H9 (cell line): ENCODE measurements around the gene PRR5L. TPM values are rescaled to one million over a fixed set of nuclear protein-coding genes. Genes with fewer than 3 reads are reported as not detected.

ENCODE experiments used
- DNase-seq: peaks from one replicate; pipeline ENCODE4 v3.0.0-alpha.2; 2017
- H2AFZ ChIP-seq: one replicate; pipeline ENCODE4 v1.6.1; 2013; ENCODE audit warnings: mild to moderate bottlenecking, low read length, control low read depth, moderate library complexity
- H2AK5ac ChIP-seq: 2 replicates; pipeline ENCODE4 v1.6.1; 2013; ENCODE audit warnings: low read length, control low read depth, mixed read lengths; ENCODE audit not compliant: insufficient read length
- H2BK120ac ChIP-seq: one replicate; pipeline ENCODE4 v1.6.1; 2013; ENCODE audit warnings: low read depth, mild to moderate bottlenecking, low read length, control low read depth, inconsistent platforms; ENCODE audit not compliant: poor library complexity, severe bottlenecking
- H2BK12ac ChIP-seq: 2 replicates; pipeline ENCODE4 v1.6.1; 2013; ENCODE audit warnings: low read length, control low read depth, mixed read lengths, low read depth; ENCODE audit not compliant: insufficient read length
- H2BK15ac ChIP-seq: 2 replicates; pipeline ENCODE4 v1.6.1; 2013; ENCODE audit warnings: low read depth, low read length, control low read depth
- H2BK20ac ChIP-seq: one replicate; pipeline ENCODE4 v1.6.1; 2013; ENCODE audit warnings: low read depth, mild to moderate bottlenecking, low read length, control low read depth, inconsistent platforms; ENCODE audit not compliant: poor library complexity, severe bottlenecking
- H2BK5ac ChIP-seq: 2 replicates; pipeline ENCODE4 v1.6.1; 2013; ENCODE audit warnings: low read length, control low read depth, mixed read lengths; ENCODE audit not compliant: insufficient read length
- H3K14ac ChIP-seq: 2 replicates; pipeline ENCODE4 v1.6.1; 2013; ENCODE audit warnings: low read length, control low read depth; ENCODE audit not compliant: insufficient read depth
- H3K18ac ChIP-seq: 2 replicates; pipeline ENCODE4 v1.6.1; 2013; ENCODE audit warnings: low read depth, mild to moderate bottlenecking, mixed read lengths, low read length, control low read depth; ENCODE audit not compliant: insufficient read length
- H3K23ac ChIP-seq: 2 replicates; pipeline ENCODE4 v1.6.1; 2013; ENCODE audit warnings: low read length, control low read depth, mixed read lengths, low read depth; ENCODE audit not compliant: insufficient read length
- H3K23me2 ChIP-seq: 2 replicates; pipeline ENCODE4 v1.6.1; 2013; ENCODE audit warnings: low read depth, mild to moderate bottlenecking, mixed read lengths, low read length, control low read depth; ENCODE audit not compliant: insufficient read length, poor library complexity, severe bottlenecking
- H3K27ac ChIP-seq: 2 replicates; pipeline ENCODE4 v1.5.1; 2013; ENCODE audit warnings: low read length, control low read depth, mixed read lengths, low read depth; ENCODE audit not compliant: insufficient read length
- H3K27me3 ChIP-seq: 2 replicates; pipeline ENCODE4 v1.6.1; 2013; ENCODE audit warnings: low read length, control low read depth, inconsistent platforms; ENCODE audit not compliant: insufficient read depth
- H3K4ac ChIP-seq: 2 replicates; pipeline ENCODE4 v1.6.1; 2013; ENCODE audit warnings: low read depth, mild to moderate bottlenecking, control low read depth, inconsistent platforms, low read length, moderate library complexity
- H3K4me1 ChIP-seq: 2 replicates; pipeline ENCODE4 v1.6.1; 2013; ENCODE audit warnings: low read length, control low read depth, inconsistent platforms; ENCODE audit not compliant: insufficient read depth
- H3K4me2 ChIP-seq: 2 replicates; pipeline ENCODE4 v1.6.1; 2013; ENCODE audit warnings: low read length, control low read depth, mixed read lengths; ENCODE audit not compliant: insufficient read length, insufficient read depth
- H3K56ac ChIP-seq: 2 replicates; pipeline ENCODE4 v1.6.1; 2013; ENCODE audit warnings: low read depth, mild to moderate bottlenecking, mixed read lengths, low read length, control low read depth; ENCODE audit not compliant: insufficient read length
- H3K79me1 ChIP-seq: 2 replicates; pipeline ENCODE4 v1.6.1; 2013; ENCODE audit warnings: low read depth, mild to moderate bottlenecking, moderate library complexity, low read length, control low read depth, inconsistent platforms; ENCODE audit not compliant: insufficient read depth, poor library complexity, severe bottlenecking
- H3K79me2 ChIP-seq: 2 replicates; pipeline ENCODE4 v1.6.1; 2013; ENCODE audit warnings: low read length, control low read depth, inconsistent platforms; ENCODE audit not compliant: insufficient read depth
- H3K9ac ChIP-seq: 2 replicates; pipeline ENCODE4 v1.6.1; 2013; ENCODE audit warnings: low read length, control low read depth, mixed read lengths; ENCODE audit not compliant: insufficient read length; ENCODE audit errors: extremely low read depth
- H3K9me3 ChIP-seq: one replicate; pipeline ENCODE4 v1.6.1; 2013; ENCODE audit warnings: low read depth, low read length, inconsistent platforms; ENCODE audit not compliant: control insufficient read depth
- H3T11ph ChIP-seq: one replicate; pipeline ENCODE4 v1.6.1; 2013; ENCODE audit warnings: mild to moderate bottlenecking, low read length, control low read depth, inconsistent platforms
- H4K20me1 ChIP-seq: one replicate; pipeline ENCODE4 v1.6.1; 2013; ENCODE audit not compliant: control insufficient read depth, insufficient read length, insufficient read depth
- H4K5ac ChIP-seq: 2 replicates; pipeline ENCODE4 v1.6.1; 2013; ENCODE audit warnings: low read depth, mild to moderate bottlenecking, mixed read lengths, low read length, control low read depth; ENCODE audit not compliant: insufficient read length
- H4K8ac ChIP-seq: replicated peaks from 2 replicates; pipeline ENCODE4 v1.6.1; 2013; ENCODE audit warnings: low read length, control low read depth, mixed read lengths, low read depth; ENCODE audit not compliant: insufficient read length
- H4K91ac ChIP-seq: 2 replicates; pipeline ENCODE4 v1.6.1; 2013; ENCODE audit warnings: low read depth, mild to moderate bottlenecking, moderate library complexity, mixed read lengths, low read length, control low read depth; ENCODE audit not compliant: insufficient read length
- H3K27ac Mint-ChIP-seq, 3 experiments: 2 replicates in 2 of 3; 3 replicates in 1 of 3; pipeline ENCODE4 v1.8.0; 2020 to 2021; ENCODE audit warnings: mixed read lengths in 3 of 3, mild to moderate bottlenecking in 1 of 3, moderate library complexity in 1 of 3
- H3K27me3 Mint-ChIP-seq: 2 replicates; pipeline ENCODE4 v1.8.0; 2021; ENCODE audit warnings: low read depth, mild to moderate bottlenecking, moderate library complexity, mixed read lengths
- H3K36me3 Mint-ChIP-seq, 3 experiments: 2 replicates in 2 of 3; 3 replicates in 1 of 3; pipeline ENCODE4 v1.8.0; 2020 to 2021; ENCODE audit warnings: low read depth in 3 of 3, mixed read lengths in 3 of 3; ENCODE audit not compliant: insufficient read depth in 1 of 3
- H3K4me1 Mint-ChIP-seq, 2 experiments: 2 replicates each; pipeline ENCODE4 v1.8.0; 2020; ENCODE audit warnings: mixed read lengths in 2 of 2
- H3K4me3 Mint-ChIP-seq, 2 experiments: 2 replicates in 1 of 2; 3 replicates in 1 of 2; pipeline ENCODE4 v1.8.0; 2020 to 2021; ENCODE audit warnings: mild to moderate bottlenecking in 2 of 2, mixed read lengths in 2 of 2, moderate library complexity in 1 of 2
- H3K9me3 Mint-ChIP-seq, 2 experiments: 2 replicates in 1 of 2; 3 replicates in 1 of 2; pipeline ENCODE4 v1.8.0; 2020; ENCODE audit warnings: mild to moderate bottlenecking in 2 of 2, mixed read lengths in 2 of 2, moderate library complexity in 1 of 2
- CTCF ChIP-seq: fragments of 200-600 bp; sonication (generic); conservative IDR thresholded peaks from 3 replicates; pipeline ENCODE4 v1.8.0; 2021; ENCODE audit warnings: antibody characterized with exemption, mild to moderate bottlenecking
- WGBS: extraction: QIAGEN DNeasy Blood & Tissue Kit; methylation state at CpG from one replicate; pipeline ENCODE4 v1.1.7; 2013; ENCODE audit warnings: missing lambda C conversion rate, low lambda C conversion rate, mixed read lengths; ENCODE audit not compliant: insufficient read length; ENCODE audit errors: extremely low coverage; 5-methylcytosine and 5-hydroxymethylcytosine counted together
- total RNA-seq: library from RNA; stranded (reverse); gene quantifications from 2 replicates; pipeline ENCODE4 v1.2.1, GENCODE V29; 2021

The PRR5L gene
- total RNA-seq, 1 experiment from 2014 or later = 5.6 TPM

GRCh38 chr11:36488096-36488495, 192.0 kb downstream of the PRR5L start:
- H3K23ac ChIP-seq = no peak overlapping the region
- Mint-ChIP-seq H3K9me3 (no peaks in the 10 kb centered on the region; a peak in 1 of 5 replicates), H3K27me3 (no peaks in the 10 kb centered on the region), H3K27ac (no peak overlapping the region), H3K4me3 (no peak overlapping the region), H3K4me1 (no peaks in the 10 kb centered on the region), H3K36me3 (peaks cover 6 to 38% (median 34%) of the 10 kb centered on the region in 3 experiments; a peak in 6 of 7 replicates)
- no peaks in the 10 kb centered on the region for H3K4me1 ChIP-seq
- H2BK20ac ChIP-seq = no peak overlapping the region
- H3K4ac ChIP-seq = no peak overlapping the region
- no peak overlapping the region for H2BK12ac ChIP-seq
- H4K91ac ChIP-seq = no peak overlapping the region
- H4K20me1 ChIP-seq = no peaks in the 10 kb centered on the region
- no peak overlapping the region for H3K18ac ChIP-seq
- no peak for DNase-seq
- no peak overlapping the region for H2AFZ ChIP-seq
- H3K79me2 ChIP-seq = no peaks in the 10 kb centered on the region
- no CpG with 5 or more reads among the region's 5 CpGs for WGBS
- H2BK120ac ChIP-seq = no peak overlapping the region
- no peak overlapping the region for H3K14ac ChIP-seq
- no peak overlapping the region for H4K8ac ChIP-seq
- H2BK15ac ChIP-seq = no peak overlapping the region
- H3K9me3 ChIP-seq = no peaks in the 10 kb centered on the region
- no peak overlapping the region for H3K27ac ChIP-seq
- H4K5ac ChIP-seq = no peak overlapping the region
- H2AK5ac ChIP-seq = no peak overlapping the region
- H3K79me1 ChIP-seq = no peaks in the 10 kb centered on the region
- H3K27me3 ChIP-seq = no peaks in the 10 kb centered on the region; the same call in 1 of the 2 replicates
- H3T11ph ChIP-seq = no peak overlapping the region
- H3K9ac ChIP-seq = no peak overlapping the region
- no peak overlapping the region for H2BK5ac ChIP-seq
- no peak overlapping the region for H3K56ac ChIP-seq
- TF ChIP-seq CTCF = no peak
- H3K23me2 ChIP-seq = no peaks in the 10 kb centered on the region
- no peak overlapping the region for H3K4me2 ChIP-seq
